H1 (cell line): ENCODE measurements around the gene PANX1. TPM values are rescaled to one million over a fixed set of nuclear protein-coding genes. Genes with fewer than 3 reads are reported as not detected.

Source experiments
- CHD7 ChIP-seq: fragments of 300-600 bp; sonication (generic); IDR thresholded peaks from 2 replicates; pipeline ENCODE4 v1.7.1; 2012; ENCODE audit warnings: low read length, moderate library complexity, mild to moderate bottlenecking, inconsistent platforms; ENCODE audit not compliant: insufficient replicate concordance
- polyA plus RNA-seq, 7 experiments: library from polyadenylated mRNA; depleted of rRNA in 3 of 7; stranded (reverse) in 5 of 7; unstranded in 2 of 7; fragments of >200 nt in 5 of 7; fragments of 200-250 nt in 2 of 7; gene quantifications; 1 replicate in 5 of 7; 2 replicates in 1 of 7; 4 replicates in 1 of 7; pipeline versions ENCODE4 v1.2.1 to v1.2.3, GENCODE V29; 2011 to 2013; ENCODE audit warnings: missing spikeins in 2 of 7, mixed read lengths in 2 of 7
- total RNA-seq: library from RNA; stranded (reverse); fragmentation: NEBNext Ultra II Directional; extraction: Animal tissue kit (Norgen Biotek cat#: 25700); gene quantifications from 2 replicates; pipeline ENCODE4 v1.2.1, GENCODE V29; 2021

PANX1 gene
- total and polyA plus RNA-seq, 2 of the 8 experiments (the other 6 are each of a cell fraction or from before 2014, with no cell fraction given): 15.9 to 35.2 TPM

DNA sequence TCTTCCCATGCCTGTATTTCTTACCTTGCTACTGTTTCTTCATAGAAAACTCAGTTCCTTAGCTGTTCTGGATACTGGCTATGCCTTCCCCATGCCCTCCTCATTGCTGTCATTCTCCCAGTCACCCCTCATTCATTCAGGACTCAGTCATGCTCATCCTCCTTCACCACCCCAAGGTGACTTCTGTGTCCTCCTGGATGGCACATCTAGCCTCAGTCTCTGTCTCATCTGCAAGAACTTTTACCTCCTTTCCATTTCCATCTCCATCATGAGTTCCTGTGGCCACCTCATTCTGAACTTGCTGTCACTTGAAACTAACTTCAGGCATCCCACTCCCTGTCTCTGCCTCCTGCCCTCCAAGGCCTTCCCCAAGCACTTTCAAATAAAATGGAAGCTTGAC lies 42.3 kb downstream of the PANX1 start (continued):
- TF ChIP-seq CHD7: no peak
